GM21737 (cell line): ENCODE measurements around the gene KIF21B.
A peak's percentile ranks its signal among the peaks of the same experiment; 100 is the strongest.
"Not testable (repeated sequence)": the region's sequence is repeated elsewhere in the genome, so short reads cannot be mapped to it uniquely, and the experiment has no call there.

Experiments used
- ATAC-seq: cut with Tn5 transposase; IDR thresholded peaks from one replicate; pipeline ENCODE4 v1.9.1; 2021; ENCODE audit warnings: mild to moderate bottlenecking, moderate library complexity; ENCODE audit not compliant: unreplicated experiment

KIF21B gene

DNA sequence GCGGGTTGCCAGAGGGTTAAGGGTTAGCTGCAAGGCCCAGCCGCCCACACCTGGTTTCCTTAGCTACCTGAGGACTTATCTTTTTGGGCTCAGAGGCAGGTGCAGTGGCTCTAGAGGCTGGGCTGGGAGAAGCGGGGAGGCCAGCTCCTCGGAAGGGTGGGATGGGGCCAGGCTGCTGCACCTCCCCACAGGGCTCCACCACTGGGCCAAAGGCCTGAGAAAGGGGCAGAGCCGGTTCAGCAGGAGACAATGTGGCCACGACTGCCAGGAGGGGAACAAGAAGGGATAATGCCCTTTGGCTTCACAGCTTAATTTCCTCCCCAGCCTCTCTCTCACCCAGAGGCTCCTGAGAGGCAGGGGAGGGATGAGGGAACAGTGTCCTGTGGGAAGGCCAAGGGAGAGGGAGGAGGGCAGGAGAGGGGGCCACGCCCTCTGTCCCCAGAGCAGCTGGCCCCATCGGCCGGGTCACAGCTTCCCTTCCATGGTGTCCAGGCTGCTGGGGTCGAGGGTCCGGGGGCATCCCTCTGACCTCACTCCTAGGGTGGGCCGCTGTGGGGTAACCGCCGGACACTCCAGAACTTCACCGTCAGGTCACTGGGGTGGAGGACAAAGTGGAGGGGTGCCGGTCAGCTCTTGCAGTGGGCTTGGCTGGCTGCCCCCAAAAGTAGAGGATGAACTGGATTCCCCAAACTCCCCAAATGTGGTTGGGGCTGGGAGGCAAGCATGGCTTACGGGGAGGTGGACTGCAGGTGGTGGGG lies 50.4 kb downstream of the KIF21B start:
- no peak for ATAC-seq

DNA sequence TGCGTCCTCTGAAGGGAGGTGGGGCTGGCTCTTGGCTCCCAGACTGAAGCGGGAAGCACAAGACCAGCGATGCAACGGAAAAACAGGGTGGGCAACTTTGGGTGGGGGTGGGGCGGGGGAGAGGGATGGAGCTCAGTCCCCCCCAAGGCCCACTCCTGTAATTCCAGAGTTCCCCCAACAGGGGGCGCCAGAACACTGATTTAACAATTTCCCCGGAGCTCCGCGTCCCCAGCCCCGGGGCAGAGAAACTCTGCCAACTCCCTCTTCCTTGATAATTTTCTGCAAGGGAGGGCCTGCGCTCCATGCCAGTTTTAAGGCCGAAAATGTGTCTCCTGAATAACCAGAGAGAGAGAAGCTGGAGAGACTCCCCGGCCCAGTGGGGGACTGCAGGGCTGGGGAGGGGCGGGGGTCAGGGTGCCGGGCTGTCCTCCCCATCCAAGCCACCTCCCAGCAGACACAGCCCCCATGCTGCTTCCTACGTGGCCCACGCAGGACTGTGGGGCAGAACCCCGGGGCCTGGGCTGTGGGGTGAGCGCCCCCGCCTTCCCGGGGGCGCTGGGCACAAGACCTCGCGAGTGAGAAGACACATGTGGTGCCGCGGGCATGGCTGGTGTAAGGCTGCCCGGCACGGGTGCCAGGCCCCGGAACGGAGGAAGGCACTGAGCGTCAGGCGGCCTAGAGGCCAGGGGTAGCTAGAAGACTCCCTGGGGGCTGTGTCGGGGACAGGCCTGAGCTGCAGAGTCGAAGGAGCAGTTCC lies 51.4 kb downstream of the KIF21B start:
- ATAC-seq: no peak

DNA sequence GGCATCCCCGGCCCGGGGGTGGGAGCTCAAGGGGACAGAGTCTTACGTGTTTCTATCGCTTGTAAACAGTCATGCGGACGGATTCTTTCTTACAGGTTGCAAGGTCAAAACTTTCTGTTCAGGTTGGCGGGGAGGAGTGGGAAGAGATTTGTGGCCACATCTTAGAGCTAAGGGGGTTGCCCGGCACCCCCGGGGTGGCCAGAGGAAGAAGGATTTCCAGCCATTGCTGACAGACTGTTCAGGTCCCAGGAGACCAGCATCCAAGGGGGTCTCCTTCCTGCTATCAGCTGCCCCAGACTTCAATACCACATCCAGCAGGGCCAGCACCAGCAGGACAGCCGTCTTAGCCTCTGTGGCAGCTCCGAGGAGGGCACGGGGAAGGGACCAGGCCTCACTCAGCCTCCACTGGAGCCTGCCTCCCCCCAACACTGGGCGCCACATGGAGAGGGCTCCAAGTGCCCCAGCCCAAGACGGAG lies 52.0 kb downstream of the KIF21B start:
- ATAC-seq: no peak

DNA sequence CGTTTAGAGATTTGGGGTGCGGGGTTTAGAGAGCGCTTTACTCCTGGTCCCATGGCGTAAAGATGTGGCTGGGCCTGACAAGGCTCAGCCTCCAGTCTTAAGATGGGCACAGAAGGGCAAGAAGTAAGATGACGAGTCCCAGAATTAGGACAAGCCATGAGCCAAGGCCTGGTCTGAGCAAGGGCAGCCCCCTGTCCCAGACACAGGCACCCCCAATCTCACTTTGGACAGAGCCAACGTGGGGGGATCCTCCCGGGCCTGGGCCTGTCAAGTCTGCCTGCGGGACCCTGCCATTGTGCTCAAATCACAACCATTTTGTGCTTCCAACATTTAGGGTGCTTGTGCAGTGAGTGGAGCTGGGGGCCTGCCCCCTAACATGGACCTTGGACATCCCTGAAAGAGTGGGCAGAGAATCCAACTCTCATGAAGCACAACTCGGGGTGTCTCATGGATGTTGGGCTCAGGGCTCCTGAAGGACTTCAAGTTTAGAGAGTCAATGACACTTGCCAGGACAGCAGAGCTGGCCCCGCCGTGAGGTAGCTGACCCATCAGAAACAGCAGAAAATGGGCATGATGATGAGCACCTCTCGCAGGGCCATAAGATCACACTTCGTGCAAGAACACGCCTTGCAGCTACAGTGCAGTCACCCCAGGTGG lies 52.6 kb downstream of the KIF21B start:
- no peak for ATAC-seq

DNA sequence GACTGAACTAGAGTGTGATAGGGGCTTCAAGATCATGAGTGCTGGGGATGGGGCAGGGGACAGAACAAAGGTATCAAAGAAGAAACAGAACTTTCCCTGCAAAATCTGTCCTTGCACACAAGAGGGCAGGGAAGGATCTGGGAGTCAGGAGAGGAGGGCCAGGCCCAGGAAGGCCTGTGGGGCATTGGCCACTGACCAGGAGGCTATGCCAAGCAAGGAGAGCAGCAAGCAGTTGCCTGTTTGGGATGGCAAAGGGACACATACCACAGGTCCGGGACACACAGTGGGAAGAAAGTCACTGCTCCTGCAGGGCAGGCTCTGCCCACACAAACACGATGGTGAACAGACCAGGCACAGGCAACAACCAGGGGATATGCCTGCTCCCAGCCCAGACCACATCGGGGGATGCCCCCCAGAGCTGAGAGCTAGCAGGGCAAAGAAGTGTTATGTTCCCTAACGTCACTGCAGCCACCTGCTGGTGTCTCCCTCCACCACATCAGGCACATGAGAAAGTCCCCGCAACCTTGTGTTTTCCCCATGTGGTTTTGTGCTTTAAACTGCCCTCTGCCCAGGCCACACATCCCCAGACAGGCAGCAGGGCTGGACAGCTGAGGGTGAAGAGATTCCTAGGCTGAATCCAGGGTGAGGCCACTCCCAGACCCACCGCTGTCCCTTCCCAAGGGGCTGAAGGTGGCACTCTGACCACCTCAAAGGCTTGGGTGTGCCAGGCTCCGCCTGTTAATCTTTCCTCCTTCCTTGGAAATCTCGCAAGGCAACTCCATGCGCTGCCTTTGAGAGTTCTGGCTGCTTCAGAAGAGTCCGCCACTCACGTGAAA lies 53.6 kb downstream of the KIF21B start:
- peak; percentile 74 for ATAC-seq

- no peak for ATAC-seq
These were observed 54.8 kb downstream of the KIF21B start for GRCh38 chr1:200968469-200969410.

DNA sequence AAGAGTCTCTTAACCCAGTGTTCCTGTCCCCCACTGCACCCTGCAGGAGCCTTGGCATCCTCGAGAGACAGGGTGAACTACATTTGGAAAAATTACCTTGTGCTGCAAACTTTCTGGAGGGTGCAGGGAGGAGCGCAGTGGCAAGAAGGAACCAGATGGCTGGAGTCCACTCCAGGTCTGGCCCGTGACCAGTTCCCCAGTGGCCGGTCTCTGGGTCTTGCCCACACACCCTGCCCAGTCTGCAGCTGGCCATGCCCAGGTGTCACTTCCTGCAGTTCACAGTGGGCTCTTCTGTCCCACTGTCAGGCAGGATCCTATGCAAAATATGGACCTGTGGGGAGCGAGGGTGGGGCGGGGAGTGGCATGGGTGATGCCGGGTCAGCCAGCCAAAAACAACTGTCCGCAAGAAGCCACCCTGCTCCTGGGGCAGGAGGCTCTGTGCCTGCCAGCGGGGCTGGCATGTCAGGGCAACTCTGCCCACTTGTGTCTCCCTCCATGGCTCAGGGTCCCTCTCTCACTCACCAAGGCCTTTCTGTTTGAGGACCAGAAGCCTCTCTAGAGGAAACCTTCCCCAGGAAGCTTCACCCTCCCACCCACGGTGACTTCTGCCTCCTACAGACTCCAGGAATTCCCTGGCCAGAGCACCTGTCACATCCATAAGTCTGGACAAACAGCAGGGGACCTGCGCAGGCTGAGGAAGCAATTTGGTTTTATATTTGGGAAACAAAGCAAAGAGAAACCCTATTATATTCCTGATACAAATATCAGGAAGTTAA lies 55.6 kb downstream of the KIF21B start:
- ATAC-seq: no peak

- ATAC-seq: no peak
These were observed 56.6 kb downstream of the KIF21B start for GRCh38 chr1:200966934-200967333.

DNA sequence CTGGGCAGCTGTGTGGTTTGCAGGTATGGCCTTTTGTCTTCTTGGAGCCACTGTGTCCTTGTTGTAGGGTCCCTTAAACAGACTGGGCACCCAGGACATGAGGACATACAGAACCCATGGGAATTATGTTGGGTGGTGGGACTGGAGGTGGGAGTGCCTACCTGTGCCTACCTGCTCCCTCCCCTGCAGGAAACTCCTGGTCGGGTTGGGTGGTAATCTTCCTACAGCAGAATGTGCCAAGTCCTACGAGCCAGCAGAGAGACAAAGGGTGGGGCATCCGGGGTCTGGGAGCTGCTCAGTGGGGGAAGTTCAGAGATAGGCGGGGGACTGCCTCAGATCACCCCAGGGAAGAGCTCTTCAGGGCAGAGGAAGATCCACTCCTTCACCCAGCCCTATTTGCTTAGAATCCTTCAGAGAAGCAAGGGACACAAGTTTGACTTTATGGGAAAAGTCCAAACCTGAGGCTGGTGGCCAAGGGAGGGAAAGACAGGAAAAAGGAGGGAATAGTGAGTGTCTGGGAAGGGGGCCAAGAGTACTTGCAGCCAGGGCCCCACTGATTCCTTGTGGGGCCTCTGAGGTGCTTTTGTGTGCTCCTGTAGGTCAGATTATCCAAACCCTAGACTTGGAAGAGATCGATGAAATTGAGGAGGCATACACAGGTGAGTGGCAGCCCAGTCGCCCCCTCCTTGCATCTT lies 58.3 kb downstream of the KIF21B start:
- no peak for ATAC-seq

GRCh38 chr1:200963888-200964287 lies 59.6 kb downstream of the KIF21B start:
- ATAC-seq: not testable (repeated sequence)

DNA sequence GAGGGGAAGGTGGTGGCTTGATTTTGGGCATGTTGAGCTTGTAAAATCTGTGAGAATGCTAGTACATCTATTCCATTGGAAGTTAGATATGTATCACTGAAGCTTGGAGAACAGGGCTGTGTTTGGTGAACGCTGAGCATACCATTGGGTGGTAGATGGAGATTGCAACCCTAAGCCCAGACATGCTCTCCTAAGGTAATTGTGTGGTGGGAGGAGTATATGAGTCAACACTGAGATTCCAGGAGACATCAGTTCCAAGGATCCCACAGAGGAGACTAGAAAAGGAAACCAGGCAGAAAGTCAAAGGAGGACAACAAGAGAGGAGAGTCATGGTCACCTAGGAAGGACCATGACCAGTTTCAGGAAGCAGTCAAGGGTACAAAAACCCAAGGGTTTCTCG lies 60.4 kb downstream of the KIF21B start:
- ATAC-seq: no peak

DNA sequence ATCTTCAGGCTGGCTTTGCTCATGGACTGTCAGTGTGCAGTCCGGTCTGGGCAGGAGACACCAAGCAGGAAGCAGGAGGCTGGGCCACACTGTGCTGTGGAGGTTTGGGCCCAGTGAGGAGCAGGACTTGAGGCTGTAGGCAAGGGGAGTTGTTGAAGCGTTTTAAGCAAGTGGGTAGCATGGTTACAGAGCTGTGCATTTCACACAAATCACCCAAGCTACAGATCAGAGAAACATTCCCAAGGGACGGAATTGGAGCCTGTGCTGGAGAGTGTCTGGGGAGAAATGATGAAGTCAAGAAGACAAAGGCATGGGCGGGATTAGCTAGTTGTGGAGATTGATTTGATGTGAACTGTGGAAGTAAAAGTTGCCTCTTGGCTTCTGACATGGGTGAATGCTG lies 60.9 kb downstream of the KIF21B start:
- no peak for ATAC-seq

DNA sequence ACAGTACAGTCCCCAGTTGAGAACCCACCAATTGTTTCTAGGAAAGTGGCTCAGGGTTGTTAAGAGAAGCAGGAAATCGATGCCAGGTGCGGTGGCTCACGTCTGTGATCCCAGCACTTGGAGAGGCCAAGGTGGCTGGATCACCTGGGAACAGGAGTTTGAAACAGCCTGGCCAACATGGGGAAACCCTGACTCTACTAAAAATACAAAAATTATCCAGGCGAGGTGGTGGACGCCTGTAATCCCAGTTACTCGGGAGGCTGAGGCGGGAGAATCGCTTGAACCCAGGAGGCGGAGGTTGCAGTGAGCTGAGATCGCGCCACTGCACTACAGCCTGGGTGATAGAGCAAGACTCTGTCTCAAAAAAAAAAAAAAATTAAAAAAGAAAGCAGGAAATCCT lies 61.4 kb downstream of the KIF21B start:
- not testable (repeated sequence) for ATAC-seq

DNA sequence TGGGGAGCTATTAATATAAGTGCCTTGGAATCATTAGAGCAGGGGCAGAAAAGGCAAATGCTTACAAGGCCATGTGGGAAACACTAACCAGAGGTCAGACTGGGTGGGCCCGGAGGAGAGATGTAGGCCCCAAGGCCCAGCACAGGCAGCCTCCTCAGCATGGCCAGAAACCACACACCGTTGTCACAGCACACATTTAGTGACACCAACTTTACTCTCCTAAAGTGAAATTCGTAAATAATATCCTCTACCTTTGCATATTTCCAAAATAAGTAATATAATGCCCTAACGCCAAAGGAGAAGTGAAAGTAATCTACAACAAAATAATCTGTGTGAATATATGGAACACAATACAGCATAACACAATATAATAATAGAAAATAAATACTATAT lies 62.6 kb downstream of the KIF21B start:
- ATAC-seq: no peak

DNA sequence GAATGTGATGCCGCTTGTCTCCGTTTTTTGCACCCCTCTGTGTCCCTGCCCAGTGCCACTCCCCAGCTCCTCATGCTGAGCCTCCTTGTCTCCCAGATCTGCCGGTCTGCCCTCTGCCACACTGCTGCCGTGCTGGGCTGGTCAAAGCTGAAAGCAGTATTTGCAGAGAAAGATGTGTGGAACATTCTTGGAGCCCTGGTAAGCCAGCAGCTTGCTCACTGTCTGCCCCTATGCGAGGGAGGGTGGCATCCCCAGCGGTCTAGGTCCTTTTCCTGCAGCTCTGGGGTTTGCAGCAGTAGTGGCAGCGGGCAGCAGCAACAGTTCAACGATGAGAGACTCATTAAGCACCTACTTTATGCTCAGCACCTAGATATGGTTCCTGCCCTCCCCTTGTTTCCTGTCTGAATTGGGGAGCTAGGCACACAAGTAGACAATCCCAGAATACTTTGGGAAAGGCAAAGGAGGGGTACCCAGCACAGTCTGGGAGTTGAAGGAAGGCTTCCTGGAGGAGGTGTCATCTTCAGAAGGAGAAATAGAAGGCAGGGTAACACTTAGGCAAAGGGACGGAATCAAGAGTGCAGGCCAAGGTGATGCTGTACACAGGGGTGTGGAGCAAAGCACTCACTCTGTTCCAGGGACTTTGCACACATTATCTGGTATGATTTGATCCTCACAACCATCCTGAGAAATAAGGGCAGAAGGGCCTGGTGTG lies 63.1 kb downstream of the KIF21B start:
- no peak for ATAC-seq

DNA sequence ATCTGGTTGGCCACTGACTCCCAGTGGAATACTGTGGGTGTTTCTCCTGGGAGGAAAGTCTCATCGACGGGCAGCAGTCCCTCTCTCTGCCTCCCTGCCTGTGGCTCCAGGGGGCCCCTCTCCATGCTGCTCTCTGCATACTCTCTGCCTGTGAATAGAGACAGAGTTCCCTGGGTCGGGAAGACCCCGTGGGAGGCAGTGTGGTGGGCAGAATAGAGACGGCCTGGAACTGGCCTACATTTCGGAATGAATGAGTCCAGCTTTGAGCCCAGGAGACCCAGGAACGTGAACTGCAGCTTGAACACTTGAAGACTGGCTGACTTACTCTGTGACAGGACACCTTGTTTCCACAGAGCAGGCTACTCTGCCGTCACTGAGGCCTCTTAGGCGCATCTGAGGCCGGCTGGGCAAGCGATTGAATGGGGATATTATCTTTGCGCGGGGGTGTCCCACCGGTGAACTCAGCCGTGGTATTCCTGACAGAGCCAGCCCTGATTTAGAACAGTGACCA lies 64.0 kb downstream of the KIF21B start:
- no peak for ATAC-seq

DNA sequence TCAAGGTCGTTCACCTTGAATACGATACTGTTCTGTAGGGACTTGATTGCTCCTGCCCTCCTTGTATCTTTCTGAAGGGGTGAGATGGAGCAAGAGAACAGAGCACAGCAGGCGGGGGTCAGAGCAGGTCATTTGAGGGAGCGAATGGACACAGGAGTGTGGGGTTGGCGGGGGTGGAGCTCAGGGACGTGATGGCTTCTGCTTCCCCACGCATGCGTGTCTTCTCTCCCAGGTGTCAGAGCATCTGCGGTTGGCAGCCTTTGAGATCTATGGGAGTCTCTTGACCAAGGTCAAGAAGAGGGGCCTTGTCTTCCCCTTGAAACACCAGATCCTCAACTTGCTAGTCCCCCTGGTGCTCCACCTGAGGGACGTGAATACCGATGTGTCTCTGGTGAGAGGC lies 64.9 kb downstream of the KIF21B start:
- no peak for ATAC-seq

DNA sequence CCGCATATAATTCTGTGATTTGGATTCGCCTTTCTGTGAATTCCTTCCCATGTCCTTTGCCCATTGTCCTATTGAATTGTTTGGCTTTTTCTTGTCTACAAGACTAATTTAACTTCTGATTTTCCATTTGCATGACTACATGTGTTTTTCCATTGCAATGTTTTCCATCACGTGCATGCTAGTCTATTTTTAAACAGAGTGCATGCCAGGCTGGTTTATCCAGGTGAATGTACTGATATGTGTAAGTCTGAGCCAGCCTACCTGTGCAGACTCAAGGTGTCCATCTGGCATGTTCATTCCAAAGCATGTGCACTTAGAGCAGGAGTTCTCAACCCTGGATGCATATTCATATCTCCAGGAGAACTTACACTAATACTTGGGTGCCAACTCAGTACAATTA lies 69.1 kb downstream of the KIF21B start:
- ATAC-seq: no peak
